ENCODE data around the gene TXNDC11.

Gene TXNDC11

DNA sequence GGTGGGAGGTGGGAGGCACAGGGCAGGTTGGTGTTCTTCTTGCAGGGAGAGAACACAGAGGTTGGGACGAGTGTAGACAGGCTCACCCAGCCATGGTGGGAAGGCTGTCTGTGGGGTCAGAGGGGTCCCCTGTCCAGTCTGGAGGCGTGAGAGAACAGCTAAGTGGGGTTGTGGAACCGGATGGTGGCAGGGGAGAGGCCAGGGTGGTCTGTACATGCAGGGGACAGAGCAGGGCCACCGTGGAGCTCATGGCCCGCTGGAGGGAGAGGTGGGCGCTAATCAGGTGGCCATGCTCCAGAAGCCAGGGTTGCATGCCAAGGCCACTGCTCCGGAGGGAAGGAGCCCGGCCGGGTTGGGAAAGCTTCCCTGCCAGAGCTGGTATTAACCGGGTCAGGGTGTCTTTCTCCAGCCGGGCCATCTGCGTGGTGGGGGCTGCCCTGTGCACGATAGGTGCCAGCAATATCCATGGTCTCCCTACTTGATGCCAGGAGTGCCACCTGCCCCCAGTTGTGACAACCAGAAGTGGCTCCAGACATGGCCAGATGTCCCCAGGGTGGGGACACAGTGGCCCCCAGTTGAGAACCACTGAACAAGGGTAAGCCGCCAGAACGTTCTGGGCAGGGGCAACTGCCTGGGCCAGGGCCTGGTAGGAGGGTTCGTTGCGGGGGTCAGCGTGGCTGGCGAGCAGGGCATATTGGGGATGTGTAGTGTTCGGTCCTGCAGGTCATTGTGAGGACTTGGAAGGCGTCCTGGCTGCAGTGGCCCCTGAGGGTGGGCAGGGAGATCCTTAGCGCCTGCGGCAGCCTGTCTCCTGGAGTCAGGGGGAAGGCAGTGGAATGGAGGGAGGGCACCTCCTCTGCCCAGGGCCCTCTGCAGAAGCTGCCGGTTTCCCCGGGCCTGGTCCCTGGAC is 69.3 kb downstream of the TXNDC11 start:
- no peak for DNase-seq

GRCh38 chr16:11672206-11673090 is 70.2 kb downstream of the TXNDC11 start:
- no peak for DNase-seq

DNA sequence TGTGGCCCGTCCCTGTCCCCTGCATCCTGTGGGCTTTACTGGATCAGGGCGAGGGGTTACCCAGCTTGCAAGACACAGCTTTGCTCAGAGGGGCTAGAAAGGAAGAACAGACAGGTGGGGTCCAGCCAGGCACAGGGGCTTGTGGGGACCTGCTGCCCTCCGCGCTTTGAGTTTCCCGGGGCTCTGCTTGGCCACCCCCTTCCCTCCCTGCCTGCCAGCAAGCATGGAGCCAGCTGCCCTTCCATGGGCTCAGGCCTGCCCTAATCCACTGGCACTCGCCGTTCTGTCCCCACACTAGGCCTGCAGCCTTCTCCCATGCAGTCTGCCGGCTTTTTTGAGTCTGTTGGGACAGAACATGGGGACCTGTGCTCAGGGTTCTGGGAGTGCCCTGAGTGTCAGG is 71.0 kb downstream of the TXNDC11 start:
- no peak for DNase-seq

- DNase-seq, result no peak
Measured at GRCh38 chr16:11671271-11671670, 71.4 kb downstream of the TXNDC11 start.

- no peak for DNase-seq
Measured at GRCh38 chr16:11670171-11671131, 72.2 kb downstream of the TXNDC11 start.

GRCh38 chr16:11669380-11670146 is 73.1 kb downstream of the TXNDC11 start:
- DNase-seq, result no peak

DNA sequence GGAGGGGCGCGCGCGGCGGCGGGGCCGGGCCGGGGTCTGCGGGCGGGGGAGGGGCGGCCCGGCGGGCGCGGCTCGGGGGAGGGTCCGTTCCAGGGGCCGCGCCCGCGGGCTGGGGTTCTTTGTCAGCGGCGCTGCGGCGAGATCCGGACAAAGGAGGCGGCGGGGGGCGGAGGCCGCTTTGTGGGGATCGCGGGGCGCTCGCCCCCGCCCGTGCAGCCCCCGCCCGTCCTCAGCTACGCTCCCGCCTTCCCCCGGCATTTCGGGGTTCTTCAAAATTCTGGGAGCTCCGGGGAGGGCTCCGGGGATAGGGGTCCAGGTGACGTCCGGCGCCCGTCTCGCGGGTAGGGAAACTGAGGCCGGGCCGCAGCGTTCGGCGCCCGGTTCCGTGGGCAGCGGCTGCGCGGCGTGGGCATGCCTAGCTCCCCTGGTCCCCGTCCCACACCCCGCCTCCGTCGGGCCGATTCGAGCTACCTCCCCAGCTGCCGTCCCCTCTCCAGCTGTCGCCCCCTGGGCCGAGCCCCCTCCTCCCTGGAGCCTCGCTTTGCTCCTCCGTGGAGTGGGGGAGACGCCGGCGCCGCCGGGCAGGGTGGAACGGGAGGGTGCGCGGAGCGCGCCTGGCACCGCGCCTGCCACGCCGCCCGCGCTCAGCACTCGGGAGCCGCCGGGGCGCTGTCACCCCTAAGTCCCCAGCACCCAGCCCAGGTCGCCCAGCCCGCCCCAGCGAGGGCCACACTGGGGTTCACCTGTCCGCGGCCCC is 73.9 kb downstream of the TXNDC11 start:
- no peak for DNase-seq

GRCh38 chr16:11667824-11668622 is 74.6 kb downstream of the TXNDC11 start, which contains the start of gene SNN:
TSS of gene SNN (plus strand) at chr16:11668455. CDS start at chr16:11676060, 7,605 bp downstream.
- DNase-seq, result peak; percentile 88

DNA sequence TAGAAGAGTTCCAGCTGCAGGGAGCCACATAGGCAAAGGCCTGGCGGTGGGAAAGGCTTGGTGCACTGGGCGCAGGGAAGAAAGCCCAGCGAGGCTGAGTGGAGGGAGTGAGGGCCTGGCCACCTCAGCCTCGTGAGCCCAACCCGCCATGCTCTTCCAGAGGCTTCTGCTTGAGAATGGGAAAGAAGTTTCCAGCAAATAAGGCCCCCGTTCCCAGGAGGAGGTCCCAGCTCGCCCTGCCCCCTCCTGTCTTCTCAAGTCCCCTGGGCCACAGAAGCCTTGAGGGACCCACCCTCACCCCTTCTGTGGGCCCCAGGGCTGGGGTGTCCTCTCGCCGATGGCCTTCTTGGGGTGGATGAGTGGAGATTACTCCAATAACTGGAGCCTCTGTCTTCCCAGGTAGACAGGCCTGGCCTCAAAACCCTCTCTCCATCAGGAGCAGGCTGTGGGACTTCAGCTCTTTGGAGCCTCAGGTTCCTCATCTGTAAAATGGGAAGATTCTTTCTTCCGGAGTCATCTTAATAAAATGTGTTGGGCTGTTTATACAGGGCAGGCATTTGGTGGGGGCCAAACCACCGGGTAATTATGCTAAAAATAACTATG is 75.3 kb downstream of the TXNDC11 start:
- DNase-seq, result no peak

DNA sequence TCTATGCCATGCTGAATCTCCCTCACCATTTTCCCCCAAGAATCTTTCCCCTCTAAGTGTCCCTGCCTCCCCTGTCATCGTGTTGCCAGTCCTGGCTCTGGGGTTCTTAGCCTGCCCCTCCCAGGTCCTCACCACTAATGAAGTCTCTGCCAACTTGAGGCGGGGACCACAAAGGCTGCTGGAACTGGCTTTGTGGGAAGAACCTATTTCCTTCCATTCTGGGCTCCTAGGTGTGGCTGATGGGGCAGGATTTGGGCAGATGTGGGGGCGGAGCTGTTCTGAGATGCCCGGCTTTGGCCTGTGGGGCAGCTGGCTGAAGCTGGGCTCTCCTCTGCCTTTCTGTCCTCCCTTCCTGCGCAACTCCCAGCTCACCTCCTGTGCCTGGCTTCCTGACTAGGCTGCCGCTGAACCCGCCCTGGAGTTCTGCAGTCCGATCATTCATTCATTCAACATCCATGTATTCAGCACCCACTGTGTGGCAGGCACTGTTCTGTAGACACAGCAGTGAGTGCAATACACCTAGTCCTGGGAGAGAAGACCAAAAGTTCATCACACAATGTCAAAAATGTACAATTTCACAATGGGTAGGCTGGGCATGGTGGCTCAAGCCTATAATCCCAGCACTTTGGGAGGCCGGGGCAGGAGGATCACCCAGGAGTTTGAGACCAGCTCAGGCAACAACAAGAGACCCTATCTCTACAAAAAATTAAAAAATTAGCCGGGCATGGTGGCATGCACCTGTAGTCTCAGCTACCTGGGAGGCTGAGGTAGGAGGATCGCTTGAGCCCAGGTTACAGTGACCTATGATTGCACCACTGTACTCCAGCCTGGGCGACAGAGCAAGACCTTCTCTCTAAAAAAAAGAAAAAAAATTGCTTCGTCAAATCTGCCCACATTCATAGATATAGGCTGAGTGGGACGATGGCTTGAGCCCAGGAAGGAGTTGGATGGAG is 76.3 kb downstream of the TXNDC11 start:
- DNase-seq, result no peak

DNA sequence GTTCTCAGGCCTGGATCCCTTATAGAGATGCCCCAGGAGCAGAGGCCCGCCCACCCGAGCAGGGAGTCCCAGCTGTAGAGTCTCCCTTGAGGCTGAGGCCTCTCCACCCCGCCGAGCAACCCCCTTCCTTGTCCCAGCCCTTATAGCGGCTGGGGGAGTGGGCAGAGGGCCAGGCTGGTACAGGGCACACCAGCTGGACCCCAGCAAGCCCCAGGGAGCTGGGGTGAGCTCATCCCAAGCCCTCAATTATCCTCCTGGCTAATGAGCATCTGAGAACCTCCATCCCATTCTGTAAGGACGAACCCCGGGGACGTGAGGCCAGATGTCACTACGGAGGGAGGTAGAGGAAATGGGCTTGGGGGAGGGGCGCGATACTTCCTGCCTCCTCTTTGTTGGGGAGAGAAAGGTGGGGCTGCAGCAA is 77.6 kb downstream of the TXNDC11 start:
- DNase-seq, result no peak

DNA sequence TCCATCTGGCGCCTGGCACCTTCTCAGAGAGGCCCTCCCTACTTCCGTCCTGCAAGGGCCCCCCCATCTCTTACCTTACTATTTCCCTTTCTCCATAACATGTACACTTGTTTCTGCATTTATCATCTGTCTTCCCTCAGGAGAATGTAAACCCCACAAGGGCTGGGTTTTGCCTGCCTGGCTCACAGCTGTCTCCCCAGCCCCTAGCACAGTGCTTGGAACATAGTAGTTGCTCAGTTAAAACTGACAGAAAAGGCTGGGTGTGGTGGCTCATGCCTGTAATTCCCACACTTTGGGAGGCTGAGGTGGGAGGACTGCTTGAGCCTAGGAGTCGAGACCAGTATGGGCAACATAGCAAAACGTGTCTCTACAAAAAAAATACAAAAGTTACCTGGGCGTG is 80.1 kb downstream of the TXNDC11 start:
- DNase-seq, result no peak

GRCh38 chr16:11660565-11660964 is 82.1 kb downstream of the TXNDC11 start:
- no peak for DNase-seq

DNA sequence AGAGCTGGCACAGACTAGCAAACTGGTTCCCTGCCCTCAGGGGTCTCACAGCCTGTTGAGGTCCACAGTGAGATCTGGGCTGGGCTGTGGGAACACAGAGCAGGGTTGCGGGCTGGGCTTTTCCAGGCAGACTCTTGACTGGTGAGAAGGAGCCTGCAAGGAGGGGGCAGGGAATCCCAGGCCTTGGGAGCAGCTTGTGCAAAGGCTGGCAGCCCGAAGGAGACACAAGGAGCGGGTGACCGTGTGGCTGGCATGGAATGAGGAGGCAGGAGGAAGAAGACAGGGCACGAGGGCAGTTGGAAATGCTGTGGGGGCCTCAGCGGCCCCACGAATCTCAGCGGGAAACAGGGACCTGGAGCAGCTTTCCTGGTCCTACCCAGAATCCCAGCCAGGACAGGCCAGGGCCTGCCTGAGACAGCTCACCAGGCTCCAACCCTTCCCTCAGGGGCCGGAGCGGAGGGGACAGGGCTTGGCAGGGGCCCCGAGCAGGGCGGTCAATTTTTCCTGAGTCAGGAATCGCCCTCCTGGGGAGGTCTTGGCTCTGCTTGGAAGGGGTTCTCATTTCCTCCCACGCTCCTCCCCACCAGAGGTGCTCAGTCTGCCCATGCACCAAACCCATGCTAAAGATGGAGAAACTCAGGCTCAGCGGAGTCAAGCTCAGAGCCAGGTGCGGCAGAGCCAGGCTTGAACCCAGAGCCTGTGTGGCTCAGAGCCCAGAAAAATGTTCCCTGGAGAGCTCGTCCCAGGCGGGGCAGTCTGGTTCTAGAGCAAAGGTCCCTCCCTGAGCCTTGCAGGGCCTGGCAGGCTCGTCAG is 83.6 kb downstream of the TXNDC11 start:
- DNase-seq, result no peak

DNA sequence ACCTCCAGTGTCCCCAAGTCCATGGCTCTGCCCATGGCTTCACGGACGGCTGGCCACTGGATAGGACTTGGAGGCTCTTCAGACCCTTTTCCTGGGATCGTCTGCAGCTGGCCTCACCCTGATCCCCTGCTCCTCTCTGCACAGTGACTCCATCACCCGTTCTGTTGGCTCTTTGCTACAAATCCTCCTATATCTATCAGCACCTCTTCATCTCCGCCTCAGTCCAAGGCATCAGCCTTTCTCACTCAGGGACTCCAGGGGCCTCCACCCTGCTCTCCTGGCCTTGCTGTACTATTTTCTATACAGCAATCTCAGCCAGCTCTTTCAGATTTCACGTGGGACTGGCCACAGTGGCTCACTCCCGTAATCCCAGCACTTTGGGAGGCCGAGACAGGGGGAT is 85.1 kb downstream of the TXNDC11 start:
- no peak for DNase-seq

DNA sequence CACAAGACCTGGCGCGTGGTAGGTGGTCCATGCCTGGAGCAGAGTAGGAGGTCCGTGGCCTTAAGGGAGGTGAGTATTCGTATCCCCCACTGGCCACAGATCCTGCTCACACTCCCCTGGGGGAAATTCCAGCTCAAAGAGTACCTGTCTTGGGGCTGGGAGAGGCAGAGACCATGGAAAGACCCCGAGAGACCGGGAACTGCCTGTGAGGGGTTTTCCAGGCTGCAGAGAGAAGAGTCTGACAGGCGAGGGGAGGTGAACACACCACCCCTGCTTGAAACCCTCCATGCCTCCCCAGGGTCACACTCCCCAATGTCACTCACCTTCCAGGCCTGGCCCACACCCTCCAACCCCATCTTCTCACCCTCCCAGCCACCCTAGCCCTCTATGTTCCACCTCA is 87.0 kb downstream of the TXNDC11 start:
- DNase-seq, result no peak

GRCh38 chr16:11651796-11652195 is 90.9 kb downstream of the TXNDC11 start:
- DNase-seq, result no peak

All from fibroblast of skin of scalp (primary cell).